Right lobe of liver (tissue), 6 donors: ENCODE data around the gene DSCAM. TPM values are rescaled to one million over a fixed set of nuclear protein-coding genes. Genes with fewer than 3 reads are reported as not detected.
"Not testable (repeated sequence)": the region's sequence is repeated elsewhere in the genome, so short reads cannot be mapped to it uniquely, and the experiment has no call there.

Source experiments
- ATAC-seq, 4 donors: fragments of 200-7000 bp; cut with Tn5 transposase; one replicate each; pipeline ENCODE4 v1.9.1; 2020; ENCODE audit warnings: mild to moderate bottlenecking in 4 of 4, moderate library complexity in 4 of 4
- DNase-seq, 3 donors: peaks; one replicate each; pipeline ENCODE4 v3.0.0-alpha.2; 2020
- H3K27ac ChIP-seq, 3 donors: fragments of 200-600 bp; one replicate each; pipeline ENCODE4 v1.8.0; 2022
- H3K27me3 ChIP-seq, 2 donors: fragments of 200-600 bp; one replicate each; pipeline ENCODE4 v1.8.0; 2022
- H3K36me3 ChIP-seq, 4 donors: fragments of 200-600 bp; sonication (generic) in 1 of 4; one replicate each; pipeline versions ENCODE4 v1.5.1 to v1.8.0; 2017 to 2022; ENCODE audit warnings: control low read depth in 1 of 4
- H3K4me1 ChIP-seq, 4 donors: fragments of 200-600 bp; sonication (generic) in 1 of 4; one replicate each; pipeline versions ENCODE4 v1.5.1 to v1.8.0; 2017 to 2022; ENCODE audit warnings: control low read depth in 1 of 4
- H3K4me3 ChIP-seq, 3 donors: fragments of 200-600 bp; one replicate each; pipeline ENCODE4 v1.8.0; 2022
- H3K9me3 ChIP-seq, 4 donors: fragments of 200-600 bp; sonication (generic) in 1 of 4; one replicate each; pipeline versions ENCODE4 v1.5.1 to v1.8.0; 2017 to 2022; ENCODE audit warnings: control low read depth in 1 of 4
- POLR2A ChIP-seq: fragments of 450-650 bp; IDR thresholded peaks from one replicate; pipeline ENCODE4 v1.6.1; 2017; ENCODE audit warnings: antibody characterized with exemption, mild to moderate bottlenecking
- WGBS: methylation state at CpG from one replicate; pipeline ENCODE4 v1.1.6; 2018; ENCODE audit warnings: low coverage, low lambda C conversion rate; ENCODE audit not compliant: insufficient coverage; ENCODE audit errors: missing lambda C conversion rate; 5-methylcytosine and 5-hydroxymethylcytosine counted together
- intact Hi-C, 2 donors: fragments of 100-400 bp; cut with DNase I; formaldehyde crosslinking; loops; one replicate each; pipeline versions ENCODE4 v1.11.2 to v1.14.1; 2022
- total RNA-seq, 6 experiments: library from RNA; depleted of rRNA in 2 of 6; stranded (reverse); fragments of >200 nt in 2 of 6; fragmentation: NEBNext Ultra II Directional in 3 of 6; extraction: Animal tissue kit (Norgen Biotek cat#: 25700) in 3 of 6; gene quantifications; one replicate each; pipeline versions ENCODE4 v1.1.0 to v1.2.4, GENCODE V29; 2016 to 2023
- TF ChIP-seq, protein P1 (sequence below), 4 donors: fragments of 200-600 bp in 3 of 4; fragments of 450-650 bp in 1 of 4; IDR thresholded peaks; one replicate each; pipeline versions ENCODE4 v1.5.1 to v1.8.0; 2016 to 2022; ENCODE audit warnings: antibody characterized with exemption in 4 of 4, mild to moderate bottlenecking in 2 of 4
- donor health status: DM: no; HTN: yes; CAD: no.
- donor health status: DM: no; HTN: no; CAD: no.
- donor health status: DM: no; HTN: no; CAD: no.
- donor health status: DM: no; HTN: yes; CAD: no.
- donor health status: DM: no; HTN: yes; CAD: no.

The DSCAM gene
- total RNA-seq, 6 experiments from 2014 or later = 0.04 to 0.16 (median 0.06) TPM; not detected in 2

DNA sequence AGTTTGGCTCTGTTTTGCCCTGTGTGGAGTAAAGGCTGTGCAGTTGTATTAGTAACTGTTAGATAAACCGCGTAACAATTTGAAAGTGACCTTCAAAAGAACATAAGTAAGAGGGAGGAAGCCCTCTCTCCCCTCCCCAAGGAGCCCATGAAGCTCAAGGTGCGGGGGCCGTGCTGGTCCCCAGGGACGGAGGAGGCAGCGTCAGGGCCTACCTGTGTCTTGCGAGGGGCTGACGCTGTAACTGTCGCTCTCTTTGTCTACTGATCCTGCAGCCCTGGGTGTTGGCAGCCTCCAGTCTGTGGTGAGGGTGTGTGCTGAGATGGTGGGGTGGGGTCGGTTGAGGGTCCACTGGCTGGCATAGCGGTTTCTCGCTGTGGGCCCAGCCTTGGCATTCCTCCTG lies 803.1 kb downstream of the DSCAM start:
- no peak overlapping the region for H3K4me3 ChIP-seq
- no peaks in the 10 kb centered on the region for H3K36me3 ChIP-seq
- TF ChIP-seq, protein P1, sequence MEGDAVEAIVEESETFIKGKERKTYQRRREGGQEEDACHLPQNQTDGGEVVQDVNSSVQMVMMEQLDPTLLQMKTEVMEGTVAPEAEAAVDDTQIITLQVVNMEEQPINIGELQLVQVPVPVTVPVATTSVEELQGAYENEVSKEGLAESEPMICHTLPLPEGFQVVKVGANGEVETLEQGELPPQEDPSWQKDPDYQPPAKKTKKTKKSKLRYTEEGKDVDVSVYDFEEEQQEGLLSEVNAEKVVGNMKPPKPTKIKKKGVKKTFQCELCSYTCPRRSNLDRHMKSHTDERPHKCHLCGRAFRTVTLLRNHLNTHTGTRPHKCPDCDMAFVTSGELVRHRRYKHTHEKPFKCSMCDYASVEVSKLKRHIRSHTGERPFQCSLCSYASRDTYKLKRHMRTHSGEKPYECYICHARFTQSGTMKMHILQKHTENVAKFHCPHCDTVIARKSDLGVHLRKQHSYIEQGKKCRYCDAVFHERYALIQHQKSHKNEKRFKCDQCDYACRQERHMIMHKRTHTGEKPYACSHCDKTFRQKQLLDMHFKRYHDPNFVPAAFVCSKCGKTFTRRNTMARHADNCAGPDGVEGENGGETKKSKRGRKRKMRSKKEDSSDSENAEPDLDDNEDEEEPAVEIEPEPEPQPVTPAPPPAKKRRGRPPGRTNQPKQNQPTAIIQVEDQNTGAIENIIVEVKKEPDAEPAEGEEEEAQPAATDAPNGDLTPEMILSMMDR (IDR thresholded peaks at IDR 0.05) = no peak
- TF ChIP-seq POLR2A = no peak
- WGBS = 84% methylated on average over 2 of the region's 12 CpGs
- no peak overlapping the region for H3K27ac ChIP-seq
- H3K9me3 ChIP-seq = no peaks in the 10 kb centered on the region
- H3K4me1 ChIP-seq = no peaks in the 10 kb centered on the region
- ATAC-seq (no peak), DNase-seq (no peak)
- H3K27me3 ChIP-seq = no peaks in the 10 kb centered on the region
- intact Hi-C loops = no loop called here

DNA sequence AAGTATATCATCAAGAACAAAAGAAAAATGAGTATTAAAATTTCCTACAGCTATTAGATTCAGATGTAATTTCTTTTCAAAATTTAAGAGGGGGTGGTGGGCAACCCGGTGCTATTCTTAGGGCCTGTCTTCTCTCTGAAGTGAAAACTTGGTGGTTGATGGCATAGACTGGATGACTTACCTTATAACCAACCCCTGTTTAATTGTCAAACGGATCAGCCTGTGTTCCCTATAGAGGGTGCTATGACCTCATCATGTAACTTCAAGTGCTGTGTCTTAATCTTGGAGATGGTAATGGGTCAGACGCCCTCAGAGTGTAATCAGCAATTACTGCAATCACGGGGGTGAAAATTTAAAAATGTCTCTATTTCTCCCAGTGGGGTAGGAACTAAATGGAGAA lies 803.5 kb downstream of the DSCAM start:
- ATAC-seq = no peak
- Histone ChIP-seq H3K4me1 (no peaks in the 10 kb centered on the region), H3K27ac (no peak overlapping the region), H3K9me3 (no peaks in the 10 kb centered on the region), H3K27me3 (no peaks in the 10 kb centered on the region), H3K36me3 (no peaks in the 10 kb centered on the region), H3K4me3 (no peak overlapping the region)
- intact Hi-C loops = no loop called here
- no peak for DNase-seq
- TF ChIP-seq, protein P1 (IDR thresholded peaks at IDR 0.05) = no peak
- TF ChIP-seq POLR2A = no peak
- 27% methylated on average over 4 of the region's 4 CpGs for WGBS

DNA sequence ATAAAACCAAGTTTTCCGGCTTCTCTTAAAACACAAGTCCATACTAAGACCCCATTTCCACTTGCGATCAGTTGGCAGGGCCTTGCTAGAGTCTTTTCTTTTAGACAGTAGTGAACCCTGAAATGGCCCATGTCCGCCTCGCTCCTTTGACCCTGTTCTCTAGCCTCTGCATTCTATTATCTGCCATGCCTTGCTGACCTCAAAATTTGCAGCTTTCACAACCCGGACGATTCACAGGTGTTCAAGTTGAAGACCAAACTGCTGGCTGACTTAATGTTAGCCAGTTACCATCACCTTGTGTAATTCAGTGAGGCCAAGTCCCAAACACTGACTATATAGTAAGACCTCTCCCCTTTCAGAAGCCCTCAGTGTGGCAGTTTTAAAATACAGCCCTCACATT lies 805.5 kb downstream of the DSCAM start:
- intact Hi-C loops = no loop called here
- 60% methylated on average over 6 of the region's 6 CpGs for WGBS
- H3K4me1 ChIP-seq = no peaks in the 10 kb centered on the region
- no peaks in the 10 kb centered on the region for H3K27me3 ChIP-seq
- no peaks in the 10 kb centered on the region for H3K36me3 ChIP-seq
- no peak for ATAC-seq
- H3K4me3 ChIP-seq = no peak overlapping the region
- no peak overlapping the region for H3K27ac ChIP-seq
- no peak for TF ChIP-seq POLR2A
- TF ChIP-seq, protein P1 (IDR thresholded peaks at IDR 0.05) = no peak
- DNase-seq = no peak
- H3K9me3 ChIP-seq = no peaks in the 10 kb centered on the region

DNA sequence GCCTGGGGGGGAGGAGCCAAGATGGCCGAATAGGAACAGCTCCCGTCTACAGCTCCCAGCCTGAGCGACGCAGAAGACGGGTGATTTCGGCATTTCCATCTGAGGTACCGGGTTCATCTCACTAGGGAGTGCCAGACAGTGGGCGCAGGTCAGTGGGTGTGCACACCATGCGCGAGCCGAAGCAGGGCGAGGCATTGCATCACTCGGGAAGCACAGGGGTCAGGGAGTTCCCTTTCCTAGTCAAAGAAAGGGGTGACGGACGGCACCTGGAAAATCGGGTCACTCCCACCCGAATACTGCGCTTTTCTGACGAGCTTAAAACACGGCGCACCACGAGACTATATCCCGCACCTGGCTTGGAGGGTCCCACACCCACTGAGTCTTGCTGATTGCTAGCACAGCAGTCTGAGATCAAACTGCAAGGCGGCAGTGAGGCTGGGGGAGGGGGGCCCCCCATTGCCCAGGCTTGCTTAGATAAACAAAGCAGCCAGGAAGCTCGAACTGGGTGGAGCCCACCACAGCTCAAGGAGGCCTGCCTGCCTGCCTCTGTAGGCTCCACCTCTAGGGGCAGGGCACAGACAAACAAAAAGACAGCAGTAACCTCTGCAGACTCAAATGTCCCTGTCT lies 813.7 kb downstream of the DSCAM start:
- H3K9me3 ChIP-seq, H3K36me3 ChIP-seq, H3K27me3 ChIP-seq, H3K4me1 ChIP-seq, H3K4me3 ChIP-seq, H3K27ac ChIP-seq, ATAC-seq, DNase-seq, intact Hi-C loops: not testable (repeated sequence)
- 40% methylated on average over 1 of the region's 25 CpGs for WGBS

DNA sequence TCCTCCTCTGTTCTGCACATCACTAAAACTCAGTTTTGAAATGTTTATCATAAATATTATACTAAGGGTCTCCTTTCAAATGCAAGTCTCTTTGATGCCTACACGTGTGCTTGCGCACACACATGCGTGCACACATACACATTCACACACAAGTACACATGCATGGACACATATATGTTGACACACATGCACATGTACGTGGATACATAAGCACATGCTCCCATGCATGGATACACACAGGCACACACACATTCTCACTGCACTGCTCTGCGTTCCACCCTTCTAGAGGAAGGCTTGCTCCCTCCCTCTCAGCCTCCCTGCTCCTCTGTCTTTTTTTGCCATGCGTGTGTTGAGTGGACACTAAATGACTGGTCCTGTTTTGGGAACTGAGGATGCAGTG lies 817.1 kb downstream of the DSCAM start:
- Histone ChIP-seq H3K4me3 (no peak overlapping the region), H3K9me3 (no peaks in the 10 kb centered on the region), H3K27me3 (no peaks in the 10 kb centered on the region), H3K4me1 (no peaks in the 10 kb centered on the region), H3K36me3 (no peaks in the 10 kb centered on the region), H3K27ac (no peak overlapping the region)
- intact Hi-C loops = no loop called here
- no peak for DNase-seq
- TF ChIP-seq, protein P1 (IDR thresholded peaks at IDR 0.05) = no peak
- TF ChIP-seq POLR2A = no peak
- no peak for ATAC-seq
- WGBS = 56% methylated on average over 6 of the region's 6 CpGs

DNA sequence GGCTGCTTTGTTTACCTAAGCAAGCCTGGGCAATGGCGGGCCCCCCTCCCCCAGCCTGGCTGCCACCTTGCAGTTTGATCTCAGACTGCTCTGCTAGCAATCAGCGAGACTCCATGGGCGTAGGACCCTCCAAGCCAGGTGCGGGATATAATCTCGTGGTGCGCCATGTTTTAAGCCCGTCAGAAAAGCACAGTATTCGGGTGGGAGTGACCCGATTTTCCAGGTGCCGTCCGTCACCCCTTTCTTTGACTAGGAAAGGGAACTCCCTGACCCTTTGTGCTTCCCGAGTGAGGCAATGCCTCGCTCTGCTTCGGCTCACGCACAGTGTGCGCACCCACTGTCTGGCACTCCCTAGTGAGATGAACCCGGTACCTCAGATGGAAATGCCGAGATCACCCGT lies 818.6 kb downstream of the DSCAM start:
- H3K9me3 ChIP-seq, ATAC-seq, DNase-seq, intact Hi-C loops, H3K4me3 ChIP-seq, H3K36me3 ChIP-seq, H3K4me1 ChIP-seq, H3K27ac ChIP-seq, H3K27me3 ChIP-seq: not testable (repeated sequence)
- 70% methylated on average over 7 of the region's 19 CpGs for WGBS
